Hematopoietic multipotent progenitor cell treated with erythropoietin and hydrocortisone succinate and interleukin-3 and kit ligand, for 17 days (in vitro differentiated cells): ENCODE measurements around the gene ZBTB18.

Source experiments
- DNase-seq: peaks from one replicate; pipeline ENCODE4 v3.0.0-alpha.2; 2015; ENCODE audit warnings: low spot score

The ZBTB18 gene

GRCh38 chr1:244062156-244062725, 11.2 kb downstream of the ZBTB18 start:
- no peak for DNase-seq

- DNase-seq: no peak
These were observed 12.4 kb downstream of the ZBTB18 start for GRCh38 chr1:244063498-244063897.

- no peak for DNase-seq
These were observed 13.5 kb downstream of the ZBTB18 start for GRCh38 chr1:244064621-244065020.

GRCh38 chr1:244065063-244065793, 14.1 kb downstream of the ZBTB18 start:
- no peak for DNase-seq

- DNase-seq: no peak
These were observed 14.9 kb downstream of the ZBTB18 start for GRCh38 chr1:244065960-244066388.

- no peak for DNase-seq
These were observed 16.1 kb downstream of the ZBTB18 start for GRCh38 chr1:244066954-244067716.

GRCh38 chr1:244067893-244068292, 16.8 kb downstream of the ZBTB18 start:
- no peak for DNase-seq

GRCh38 chr1:244068567-244068966, 17.5 kb downstream of the ZBTB18 start:
- no peak for DNase-seq

- no peak for DNase-seq
These were observed 18.3 kb downstream of the ZBTB18 start for GRCh38 chr1:244069326-244069898.

- DNase-seq: no peak
These were observed 23.6 kb downstream of the ZBTB18 start for GRCh38 chr1:244074559-244075171.

- no peak for DNase-seq
These were observed 24.2 kb downstream of the ZBTB18 start for GRCh38 chr1:244075247-244075722.

- no peak for DNase-seq
These were observed 25.7 kb downstream of the ZBTB18 start for GRCh38 chr1:244076740-244077139.

GRCh38 chr1:244077473-244078220, 26.6 kb downstream of the ZBTB18 start:
- no peak for DNase-seq

- no peak for DNase-seq
These were observed 29.4 kb downstream of the ZBTB18 start for GRCh38 chr1:244080343-244080929.

GRCh38 chr1:244082969-244083368, 31.9 kb downstream of the ZBTB18 start:
- no peak for DNase-seq

GRCh38 chr1:244083383-244083943, 32.4 kb downstream of the ZBTB18 start:
- DNase-seq: no peak

GRCh38 chr1:244084763-244085162, 33.7 kb downstream of the ZBTB18 start:
- DNase-seq: no peak

- DNase-seq: no peak
These were observed 34.8 kb downstream of the ZBTB18 start for GRCh38 chr1:244085891-244086290.

- no peak for DNase-seq
These were observed 36.0 kb downstream of the ZBTB18 start for GRCh38 chr1:244087021-244087560.

- no peak for DNase-seq
These were observed 36.5 kb downstream of the ZBTB18 start for GRCh38 chr1:244087611-244088010.
